Stimulated activated naive CD4-positive, alpha-beta T cell (primary cell): ENCODE data around the gene DOK4.
"Not testable (repeated sequence)": the region's sequence is repeated elsewhere in the genome, so short reads cannot be mapped to it uniquely, and the experiment has no call there.

Experiments
- DNase-seq, 6 experiments: peaks; one replicate each; lab custom pipeline; 2025; lab: John Stamatoyannopoulos, UW

DOK4 gene

DNA sequence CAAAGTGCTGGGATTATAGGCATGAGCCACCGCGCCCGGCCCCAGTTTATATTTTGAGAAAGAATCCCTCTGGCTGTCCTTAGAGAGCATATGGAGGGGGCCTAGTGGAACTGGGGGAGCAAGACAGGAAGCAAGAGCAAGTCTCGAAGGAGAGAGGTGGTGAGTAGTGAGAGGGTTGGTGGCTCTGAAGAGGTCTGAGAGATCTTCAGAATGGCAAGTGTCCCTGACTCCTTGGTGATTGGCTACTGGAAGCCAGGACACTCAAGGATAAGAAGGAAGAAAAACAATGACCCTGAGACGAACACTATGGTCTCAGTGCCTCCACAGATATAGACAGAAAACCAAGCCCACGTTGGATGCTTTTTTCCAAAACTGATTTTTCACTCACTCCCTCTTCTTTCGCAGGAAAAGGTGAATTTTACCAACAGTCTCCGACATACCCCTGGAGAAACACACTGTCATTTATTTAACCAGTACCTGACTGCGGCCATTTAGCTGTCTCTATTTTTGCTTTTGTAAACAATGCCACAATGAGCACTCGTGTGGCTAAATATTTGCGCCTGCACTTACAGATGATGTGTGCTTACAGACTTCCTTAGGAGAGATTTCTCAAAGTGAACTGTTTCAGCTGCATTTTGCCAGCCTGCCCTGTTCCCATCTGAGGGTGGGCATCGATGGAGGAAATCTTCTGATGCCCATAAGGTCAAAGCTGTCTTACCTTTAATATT is 15.9 kb upstream of the DOK4 start:
- DNase-seq = no peak

DNA sequence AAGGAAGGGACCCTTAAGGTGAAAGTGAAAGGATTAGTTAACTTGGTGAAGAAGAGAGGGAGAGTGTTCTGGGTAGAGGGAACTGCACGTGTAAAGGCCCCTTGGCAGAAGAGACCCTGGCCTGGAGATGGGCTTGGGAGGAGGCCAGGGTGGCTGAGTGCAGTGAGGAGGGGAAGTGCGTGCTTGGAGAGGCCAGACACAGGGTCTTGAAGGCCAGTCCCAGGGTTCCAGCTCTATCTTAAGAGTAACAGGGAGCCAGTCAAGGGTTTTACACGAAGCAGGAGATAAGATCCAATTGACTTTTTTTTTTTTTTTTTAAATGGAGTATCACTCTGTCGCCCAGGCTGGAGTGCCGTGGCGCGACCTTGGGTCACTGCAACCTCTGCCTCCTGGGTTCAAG is 15.2 kb upstream of the DOK4 start:
- DNase-seq = no peak

DNA sequence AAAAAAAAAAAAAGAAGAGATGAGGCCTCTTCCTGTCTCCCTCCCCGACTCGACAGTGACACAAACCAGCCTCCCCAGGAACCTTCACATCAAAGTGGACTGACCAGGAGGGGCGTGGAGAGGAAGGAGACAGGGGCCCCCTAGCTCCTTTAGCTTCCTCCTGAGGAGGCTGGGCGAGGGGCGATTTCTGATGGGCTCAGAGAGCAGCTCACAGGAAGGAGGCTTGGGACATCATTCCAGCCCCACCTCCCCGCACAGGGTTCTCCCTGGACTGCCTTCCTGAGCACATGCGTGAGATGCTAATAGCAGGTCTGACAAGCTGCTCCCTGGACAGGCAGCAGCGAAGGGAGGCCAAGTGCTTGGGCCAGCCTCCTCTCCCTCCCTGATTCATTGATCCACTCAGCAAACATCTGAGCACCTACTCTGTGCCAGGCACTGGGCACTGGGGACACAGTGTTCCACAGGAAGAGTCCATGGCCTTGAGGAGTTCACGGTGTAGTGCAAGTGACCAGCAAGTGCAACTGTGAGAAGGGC is 14.4 kb upstream of the DOK4 start:
- no peak for DNase-seq

DNA sequence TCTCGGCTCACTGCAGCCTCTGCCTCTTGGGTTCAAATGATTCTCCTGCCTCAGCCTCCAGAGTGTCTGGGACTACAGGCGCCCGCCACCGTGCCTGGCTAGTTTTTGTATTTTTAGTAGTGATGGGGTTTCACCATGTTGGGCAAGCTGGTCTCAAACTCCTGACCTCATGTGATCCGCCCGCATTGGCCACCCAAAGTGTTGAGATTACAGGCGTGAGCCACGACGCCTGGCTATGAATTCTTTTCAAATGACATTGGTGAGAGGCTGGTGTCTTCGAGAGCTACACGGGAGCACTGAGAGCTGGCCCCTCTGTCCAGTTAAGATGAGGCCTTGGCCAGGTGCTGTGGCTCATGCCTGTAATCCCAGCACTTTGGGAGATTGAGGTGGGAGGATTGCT is 13.6 kb upstream of the DOK4 start:
- not testable (repeated sequence) for DNase-seq

DNA sequence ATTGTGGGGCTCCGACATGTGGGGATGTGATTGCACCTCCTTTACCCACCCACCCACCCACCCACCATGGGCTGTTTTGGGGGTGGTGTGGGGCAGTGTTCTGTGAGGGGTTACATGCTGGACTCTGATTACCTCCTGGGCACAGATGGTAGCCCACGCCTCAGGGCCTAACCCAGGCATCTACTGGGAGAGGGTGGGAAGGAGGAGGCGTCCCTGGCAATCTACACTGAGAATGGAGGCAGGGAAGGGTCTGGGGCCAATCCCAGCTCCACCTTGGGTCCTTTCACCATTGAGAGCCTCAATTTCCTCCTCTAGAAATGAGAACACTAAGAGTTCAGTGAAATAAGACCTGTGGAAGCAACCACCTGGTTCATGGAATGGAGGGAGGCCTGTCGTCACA is 11.7 kb upstream of the DOK4 start:
- no peak for DNase-seq

DNA sequence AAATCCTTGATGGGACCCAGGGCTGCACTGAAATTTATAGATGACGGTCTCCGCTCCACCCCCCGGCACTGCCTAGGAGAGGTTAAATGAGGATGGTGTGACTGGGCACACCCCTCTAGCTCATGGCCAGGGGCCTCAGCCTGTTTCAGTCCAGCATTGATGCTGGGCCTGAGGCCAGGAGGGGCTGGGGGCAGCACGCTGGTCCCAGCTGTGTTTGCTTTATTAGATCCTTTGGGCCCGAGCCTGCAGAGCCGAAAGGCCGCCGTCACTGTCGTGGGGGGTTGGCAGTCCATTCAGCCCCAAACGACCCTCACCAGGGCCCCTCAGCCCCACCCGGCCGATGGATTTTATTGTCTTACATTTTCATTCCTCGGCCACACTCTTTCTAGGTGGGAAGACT is 10.8 kb upstream of the DOK4 start:
- DNase-seq = no peak

DNA sequence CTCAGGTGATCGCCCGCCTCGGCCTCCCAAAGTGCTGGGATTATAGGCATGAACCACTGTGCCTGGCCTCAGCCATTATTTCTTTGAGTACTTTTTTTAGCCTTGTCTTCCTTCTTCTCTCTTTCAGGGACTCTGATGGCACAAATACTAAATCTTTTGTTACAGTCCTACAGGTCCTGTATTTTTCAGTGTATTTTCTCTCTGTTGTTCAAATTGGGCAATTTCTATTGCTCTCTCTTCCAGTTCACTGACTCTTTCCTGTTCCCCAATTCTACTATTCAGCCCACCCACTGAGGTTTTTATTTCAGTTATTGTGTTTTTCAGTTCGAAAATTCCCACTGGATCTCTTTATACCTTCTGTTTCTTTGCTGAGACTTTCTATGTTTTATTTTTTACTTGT is 7.5 kb upstream of the DOK4 start:
- no peak for DNase-seq

DNA sequence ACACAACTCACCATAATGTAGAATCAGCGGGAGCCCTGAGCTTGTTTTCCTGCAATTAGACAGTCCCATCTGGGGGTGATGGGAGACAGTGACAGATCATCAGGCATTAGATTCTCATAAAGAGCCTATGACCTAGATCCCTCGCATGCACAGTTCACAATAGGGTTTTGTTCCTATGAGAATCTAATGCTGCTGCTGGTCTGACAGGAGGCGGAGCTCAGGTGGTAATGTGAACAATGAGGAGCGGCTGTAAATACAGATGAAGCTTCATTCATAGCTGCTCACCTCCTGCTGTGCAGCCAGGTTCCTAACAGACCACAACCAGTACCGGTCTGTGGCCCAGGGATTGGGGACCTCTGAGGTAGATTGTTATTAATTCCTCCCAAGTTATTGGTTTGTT is 2.9 kb upstream of the DOK4 start:
- no peak for DNase-seq

DNA sequence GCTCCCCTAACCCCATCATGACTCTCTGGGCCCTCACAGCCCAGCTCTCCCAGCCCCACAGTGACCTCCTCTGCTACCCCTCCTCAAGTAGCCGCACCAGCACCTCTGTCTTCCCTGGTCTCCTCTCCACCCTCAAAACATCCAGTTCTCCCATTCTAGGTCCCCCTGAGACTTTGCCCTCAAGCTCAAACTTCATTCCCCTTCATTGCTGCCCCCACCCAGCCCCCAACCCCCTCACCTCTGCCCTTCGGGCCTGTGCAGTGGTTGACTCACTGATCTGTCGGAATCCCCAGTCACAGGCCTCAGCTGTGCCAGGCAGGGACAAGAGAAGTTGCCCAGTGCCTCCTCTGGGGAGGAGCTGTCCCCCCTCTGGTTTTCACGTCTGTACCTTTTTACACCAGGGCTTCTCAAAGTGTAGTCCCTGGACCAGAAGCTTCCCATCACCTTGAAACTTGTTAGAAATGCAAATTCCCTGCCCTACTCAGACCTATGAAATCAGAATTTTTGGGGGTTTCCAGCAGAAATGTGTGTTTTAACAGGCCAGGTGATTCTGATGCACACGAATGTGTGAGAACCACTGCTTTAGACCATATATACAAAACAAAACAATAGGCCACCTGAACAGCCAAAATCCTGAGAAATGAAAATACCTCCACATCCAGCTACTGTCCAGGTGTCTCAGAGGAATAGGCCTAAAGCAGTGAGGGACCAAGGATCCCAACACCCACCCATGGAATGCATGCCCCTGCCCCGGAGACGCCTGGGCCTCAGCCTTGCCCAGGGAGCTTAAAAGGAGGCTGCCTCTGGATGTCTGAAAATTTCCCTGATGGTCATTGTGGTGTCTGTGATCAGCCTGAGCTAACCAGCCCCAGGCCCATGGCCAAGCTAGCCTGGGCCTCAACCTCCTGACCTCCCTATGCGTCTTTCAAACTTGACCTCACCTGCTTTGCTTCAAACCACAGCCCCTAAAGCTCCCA is 853 bp upstream of the DOK4 start:
- no peak for DNase-seq

DNA sequence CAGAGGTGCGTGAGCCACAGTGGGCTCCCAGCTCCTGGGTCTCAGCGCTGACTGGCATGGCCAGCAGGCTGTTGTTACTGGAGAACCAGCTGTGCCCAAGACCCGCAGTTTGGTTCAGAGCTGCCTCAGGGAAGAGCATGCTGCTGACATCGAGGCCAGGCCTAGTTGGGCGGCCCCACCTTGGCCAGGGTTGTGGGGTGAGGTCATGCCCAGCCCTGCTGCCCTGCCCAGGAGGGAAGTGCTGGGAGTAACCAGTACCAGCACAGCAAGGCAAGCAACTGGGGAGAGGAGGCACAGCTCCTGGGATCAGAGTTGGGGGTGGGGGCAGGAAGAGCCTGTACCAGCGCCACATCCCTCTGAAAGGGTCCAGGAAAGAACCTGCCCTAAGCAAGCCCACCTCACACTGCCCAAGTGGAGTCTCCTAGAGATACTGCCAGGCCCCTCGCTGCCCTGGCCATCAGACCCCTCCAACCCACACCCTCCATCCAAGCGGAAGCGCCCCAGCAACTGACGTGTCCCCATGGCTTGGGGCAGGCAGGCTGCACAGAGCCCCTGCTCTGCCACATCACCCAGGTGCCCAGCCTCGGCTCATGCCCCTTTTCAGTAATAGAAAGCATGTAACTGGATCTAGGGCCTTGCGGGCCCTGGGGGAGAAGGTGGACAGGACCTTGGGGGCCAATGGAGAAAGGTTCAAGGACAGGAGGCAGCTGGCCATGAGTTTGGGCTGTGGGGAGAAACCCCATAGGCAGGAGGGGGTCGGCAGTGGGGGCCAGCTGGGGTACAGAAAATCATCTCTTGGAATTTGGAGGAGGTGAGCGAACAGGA is 990 bp downstream of the DOK4 start:
- DNase-seq = no peak

DNA sequence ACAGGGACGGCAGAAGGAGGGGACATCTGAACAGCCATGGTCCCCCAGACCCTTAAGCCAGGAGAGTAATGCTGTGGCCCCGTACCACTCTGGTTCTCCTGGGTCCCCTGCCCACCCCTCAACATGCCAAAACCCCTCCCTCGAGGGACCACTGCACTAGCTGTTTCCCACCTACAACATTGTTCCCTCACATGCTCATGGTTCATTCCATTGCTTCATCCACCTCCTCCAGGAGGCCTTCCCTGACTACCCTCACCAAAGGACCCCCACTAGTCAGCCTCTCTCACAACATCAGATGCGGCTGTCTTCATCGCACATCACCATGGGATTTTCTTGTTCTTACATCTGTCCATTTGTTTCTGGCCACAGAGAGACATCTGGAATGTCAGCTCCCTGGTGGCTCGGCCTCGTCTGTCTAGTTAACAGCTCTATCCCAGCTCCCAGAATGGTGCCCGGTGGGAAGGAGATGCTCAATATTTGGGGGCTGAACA is 1.7 kb downstream of the DOK4 start:
- no peak for DNase-seq

DNA sequence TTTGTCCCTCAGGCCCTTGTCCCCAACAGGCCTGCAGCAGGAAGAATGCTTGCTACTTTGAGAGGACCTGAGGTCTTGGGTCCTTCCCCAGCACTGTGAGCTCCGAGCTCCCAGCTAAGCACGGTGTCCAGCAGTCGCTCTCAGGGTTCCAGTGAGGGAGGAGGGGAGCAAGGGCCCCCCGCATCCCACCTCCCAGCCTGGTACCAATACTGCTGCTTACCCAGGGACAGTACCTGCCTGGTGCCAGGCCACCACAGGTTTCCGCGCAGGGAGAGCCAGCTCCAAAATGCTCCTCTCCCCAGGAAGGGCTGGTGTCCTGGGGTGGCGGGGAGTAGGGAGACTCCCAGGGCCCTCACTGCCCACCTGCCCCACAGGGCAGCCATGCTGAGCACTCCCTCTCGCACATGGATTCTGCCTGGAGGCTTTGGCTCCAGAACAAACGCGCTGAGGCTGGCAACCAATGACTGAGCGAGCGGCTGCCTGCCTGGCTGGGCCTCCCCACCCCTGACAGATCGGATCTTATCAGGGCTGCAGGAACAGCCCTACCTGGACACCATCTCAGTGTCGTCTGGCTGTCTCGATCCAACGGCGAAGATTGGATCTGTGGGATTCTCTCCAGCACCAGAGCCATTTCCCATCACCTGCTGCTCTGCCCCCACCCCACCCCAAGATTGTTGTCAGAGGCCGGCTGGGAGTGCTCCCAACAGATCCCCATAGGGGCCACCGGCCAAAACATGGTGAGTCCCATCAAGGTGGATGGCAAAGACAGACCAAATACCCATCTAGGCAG is 2.4 kb downstream of the DOK4 start:
- no peak for DNase-seq

DNA sequence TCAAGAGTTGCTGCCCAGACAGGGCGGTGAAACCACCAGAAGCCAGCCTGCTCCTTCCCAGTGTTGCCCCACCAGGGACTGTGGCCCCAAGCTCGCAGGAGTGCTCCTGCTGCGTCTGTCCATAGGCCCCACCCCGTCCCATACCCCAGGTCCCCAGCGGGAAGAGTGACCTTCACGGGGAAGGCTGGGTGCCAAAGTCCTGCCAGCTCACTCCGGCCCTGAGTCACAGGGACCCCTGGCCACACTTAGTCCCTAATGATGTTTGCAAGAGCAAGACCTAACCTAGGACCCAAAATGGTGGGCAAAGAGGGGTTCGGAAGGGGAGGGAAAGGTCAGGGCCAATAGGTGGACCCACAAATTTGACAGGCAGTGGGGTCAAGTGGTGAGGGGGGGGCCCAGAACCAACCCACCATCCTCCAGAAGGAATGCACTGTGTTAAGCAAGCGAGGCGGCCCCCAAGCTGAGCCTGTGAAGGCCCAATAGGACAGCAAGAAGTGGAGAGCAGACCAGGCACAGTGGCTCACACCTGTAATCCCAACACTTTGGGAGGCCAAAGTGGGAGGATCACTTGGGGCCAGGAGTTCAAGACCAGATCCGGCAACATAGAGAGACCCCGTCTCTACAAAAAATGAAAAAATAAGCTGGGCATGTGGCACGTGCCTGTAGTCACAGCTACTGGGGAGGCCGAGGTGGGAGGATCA is 3.3 kb downstream of the DOK4 start:
- no peak for DNase-seq

DNA sequence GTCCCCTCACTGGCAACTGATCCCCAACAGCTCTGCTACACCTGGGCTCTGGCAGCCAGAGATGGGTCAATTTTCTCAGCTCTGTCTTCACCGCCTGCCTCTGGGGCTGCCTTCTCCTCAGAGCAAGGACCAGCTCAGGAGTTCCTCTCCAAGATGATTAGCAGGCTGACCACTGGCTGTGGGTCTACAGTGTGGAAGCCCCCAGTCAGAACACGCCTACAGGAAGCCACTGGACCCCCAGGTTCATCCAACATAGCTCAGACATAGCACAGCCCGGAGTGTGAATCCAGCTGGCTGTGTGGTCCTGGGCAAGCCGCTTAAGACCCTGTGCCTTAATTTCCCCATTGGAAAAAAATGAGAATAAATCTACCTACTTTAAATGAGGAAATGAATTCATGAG is 4.9 kb downstream of the DOK4 start:
- no peak for DNase-seq

DNA sequence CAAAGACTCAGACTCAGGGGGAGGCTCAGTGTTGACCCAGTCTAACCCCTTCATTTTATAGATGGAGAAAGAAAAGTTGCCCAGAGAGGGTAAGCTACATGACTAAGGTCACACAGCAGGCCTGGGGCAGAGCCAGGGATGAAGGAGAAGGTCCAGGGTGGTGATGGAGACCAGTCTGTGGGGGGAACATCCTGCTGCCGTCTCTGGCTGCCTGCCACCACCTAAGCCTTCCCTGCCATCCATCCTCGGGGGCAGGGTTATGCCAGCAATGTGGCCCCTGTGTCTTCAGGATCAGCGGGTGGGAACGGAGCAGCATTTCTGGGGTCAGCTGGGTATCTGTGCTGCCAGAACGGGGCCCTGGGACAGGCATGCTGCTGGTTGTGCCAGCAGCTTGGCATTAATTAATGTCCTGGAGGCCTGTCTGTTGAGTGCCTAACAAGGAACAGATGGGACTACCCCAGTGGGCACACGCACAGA is 5.5 kb downstream of the DOK4 start:
- DNase-seq = no peak

DNA sequence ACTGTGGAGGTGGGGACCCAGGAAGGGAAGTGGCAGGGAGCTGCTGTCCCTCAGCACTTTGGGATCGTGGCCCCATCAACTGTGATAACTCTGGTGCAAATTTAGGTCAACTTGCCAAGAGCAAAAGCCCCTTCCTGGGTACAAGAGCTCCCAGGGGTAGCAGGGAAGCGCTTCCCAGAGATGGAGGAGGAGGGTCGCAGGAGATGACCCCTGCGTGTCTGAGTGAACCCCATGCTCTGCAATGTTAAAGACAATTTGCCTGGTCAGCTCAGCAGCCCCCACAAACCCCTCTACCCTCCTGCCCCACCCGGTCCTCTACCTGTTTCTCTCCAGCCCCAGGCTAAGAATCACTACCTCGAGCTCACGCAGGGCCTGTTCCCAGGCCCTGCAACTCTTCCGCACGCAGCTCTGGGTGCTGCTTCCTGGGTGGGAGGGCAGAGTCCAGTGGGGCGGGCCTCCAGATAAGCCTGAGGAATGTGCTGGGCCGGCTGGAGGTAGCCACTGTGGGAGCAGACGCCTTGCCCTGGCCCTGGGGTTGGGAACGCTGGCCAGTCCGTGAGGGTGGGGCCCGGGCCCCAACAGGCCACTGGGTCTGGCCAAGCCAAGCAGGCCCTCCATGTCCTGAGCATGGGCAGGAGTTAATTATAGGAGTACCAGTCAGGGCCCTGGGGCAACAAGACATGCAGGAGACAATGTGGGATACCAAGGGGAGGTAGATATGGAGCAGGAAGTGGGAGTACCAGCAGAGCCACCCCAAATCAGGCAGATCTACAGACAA is 6.1 kb downstream of the DOK4 start:
- DNase-seq = no peak

DNA sequence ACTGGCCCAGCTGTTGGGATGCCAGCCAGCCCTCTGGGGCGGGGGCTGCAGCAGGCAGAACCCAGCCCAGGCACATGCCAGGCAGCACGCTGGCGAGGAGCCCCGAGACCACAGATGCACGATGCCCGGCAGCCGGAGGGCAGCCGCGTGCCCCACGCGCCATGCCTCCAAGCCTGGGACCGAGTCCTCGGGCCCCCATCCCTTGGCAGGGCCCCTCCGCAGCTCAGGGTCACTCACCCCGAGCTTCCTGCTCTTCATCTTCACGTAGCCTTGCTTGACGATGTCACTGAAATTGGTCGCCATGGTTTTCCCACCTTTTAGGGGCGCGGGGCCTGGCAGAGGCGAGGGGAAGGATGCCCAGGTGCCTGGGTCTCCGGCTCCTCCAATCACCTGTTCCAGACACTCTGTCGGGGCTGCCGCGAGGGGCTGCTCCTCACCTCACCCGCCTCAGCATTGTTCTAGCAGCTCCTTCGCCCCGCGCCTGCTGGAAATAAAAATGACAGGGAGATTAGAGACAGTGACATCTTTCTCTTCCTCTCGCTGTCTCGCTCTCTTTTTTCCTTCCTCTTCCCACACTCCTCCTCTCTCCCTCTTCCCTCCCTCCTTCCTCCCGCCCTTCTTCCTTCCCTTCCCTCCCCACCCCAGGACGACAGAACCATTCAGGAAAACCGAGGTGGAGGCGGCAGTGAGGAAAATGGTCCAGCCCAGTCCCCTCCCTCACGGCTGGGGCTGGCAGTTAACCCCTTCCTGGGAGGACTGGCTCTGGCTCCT is 6.9 kb downstream of the DOK4 start:
- DNase-seq = no peak

DNA sequence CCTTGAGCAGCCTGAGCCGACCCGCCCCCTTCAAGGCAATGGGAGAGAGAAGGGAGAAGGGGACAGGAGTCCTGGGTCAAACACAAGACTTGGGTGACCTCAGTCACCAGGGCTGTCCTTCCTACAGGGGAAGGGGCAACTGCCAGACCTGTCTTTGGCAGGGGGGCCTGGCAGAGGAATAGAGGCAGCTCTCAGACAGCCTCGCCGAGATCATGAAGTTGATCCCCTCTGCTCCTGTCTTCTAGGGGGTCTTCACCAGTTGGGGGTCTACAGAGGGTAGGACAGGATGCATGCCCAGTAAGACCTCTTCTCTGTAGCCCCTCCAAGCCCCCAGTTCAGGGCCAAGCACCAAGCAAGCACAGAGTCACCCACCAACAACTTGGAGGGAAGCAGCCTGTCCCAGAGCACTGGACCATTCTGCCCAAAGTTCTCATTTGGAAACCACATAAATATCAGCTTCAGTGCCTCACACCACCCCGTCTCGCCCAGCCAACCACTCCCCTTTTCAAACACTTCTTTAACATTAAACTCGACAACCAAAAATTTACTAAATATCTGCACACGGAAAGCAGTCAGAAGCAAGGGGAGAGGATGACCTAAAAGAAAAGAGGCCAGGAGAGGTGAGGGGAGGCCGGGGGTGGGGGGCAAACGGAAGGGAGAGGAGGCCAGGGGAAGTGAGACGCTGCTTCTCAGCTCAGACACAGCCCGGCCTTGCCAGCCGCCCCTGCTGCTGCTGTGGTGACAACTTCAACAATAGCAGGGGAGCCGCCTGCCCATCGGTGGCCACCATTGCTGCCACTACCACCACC is 7.7 kb downstream of the DOK4 start:
- DNase-seq = no peak
